Measurements from ENCODE around the gene ACP1. TPM values are rescaled to one million over a fixed set of nuclear protein-coding genes. Genes with fewer than 3 reads are reported as not detected.

The ACP1 gene
- total and polyA plus RNA-seq, 4 experiments from 2014 or later = 90.1 to 215 (median 119) TPM

GRCh38 chr2:271917-272316 lies 7.2 kb downstream of the ACP1 start:
- peaks cover 42% of the 10 kb centered on the region for H3K36me3 ChIP-seq (ENCODE audit: insufficient read depth, low read length)
- H3K4me3 ChIP-seq (ENCODE audit: low read length in 2 of 2) = no peak overlapping the region
- no peak overlapping the region for H3K4me3 Mint-ChIP-seq
- intact Hi-C loops (cut with micrococcal nuclease) = no loop called here
- ChIA-PET CTCF (ENCODE audit: partially characterized antibody) (interaction anchor here (1.8 kb wide), 1 partner anchor 25 kb away, joined by 5 read pairs; no protein-coding TSS in a partner anchor), POLR2A (ENCODE audit: partially characterized antibody) (no interaction called here)
- H3K36me3 Mint-ChIP-seq = peaks cover 44 to 68% of the 10 kb centered on the region in 2 donors
- H3K9me3 ChIP-seq (ENCODE audit: control insufficient read depth in 1 of 2, low read length in 2 of 2) = no peaks in the 10 kb centered on the region
- H3K27ac ChIP-seq (ENCODE audit: low read depth, low read length) = no peak overlapping the region
- H3K27me3 ChIP-seq (ENCODE audit: insufficient read depth, low read length) = no peaks in the 10 kb centered on the region
- H3K4me1 ChIP-seq (ENCODE audit: insufficient read depth, low read length) = peaks cover 14% of the 10 kb centered on the region
- peaks cover 25 to 49% (median 40%) of the 10 kb centered on the region in 4 donors for H3K4me1 Mint-ChIP-seq
- H3K27me3 Mint-ChIP-seq = no peaks in the 10 kb centered on the region
- no peak for DNase-seq
- peak overlapping the region in 1 of 7 donors; percentile 52 for H3K27ac Mint-ChIP-seq
- no peaks in the 10 kb centered on the region for H3K9me3 Mint-ChIP-seq

DNA sequence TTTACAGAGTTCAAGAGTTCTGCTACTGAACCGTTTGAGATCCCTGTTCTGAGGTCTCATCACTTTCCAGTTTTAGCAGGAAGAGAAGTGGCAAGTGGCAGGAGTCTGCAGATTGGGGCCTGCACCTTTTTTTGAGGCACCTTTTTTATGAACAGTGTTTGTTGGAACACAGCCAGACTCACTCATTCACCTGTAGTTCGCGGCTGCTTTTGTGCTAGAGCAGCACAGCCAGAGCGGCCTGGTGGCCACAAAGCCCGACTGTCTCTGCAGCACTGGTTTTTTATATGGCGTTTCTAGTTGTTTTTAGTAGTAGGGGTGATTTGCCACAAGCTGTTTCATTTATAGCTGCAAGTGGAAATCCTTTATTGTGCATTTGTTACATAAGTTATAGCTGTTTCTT lies 8.6 kb downstream of the ACP1 start:
- Histone ChIP-seq H3K36me3 (ENCODE audit: insufficient read depth, low read length) (peaks cover 55% of the 10 kb centered on the region), H3K4me1 (ENCODE audit: insufficient read depth, low read length) (peaks cover 1% of the 10 kb centered on the region), H3K27ac (ENCODE audit: low read depth, low read length) (no peak overlapping the region), H3K9me3 (ENCODE audit: control insufficient read depth in 1 of 2, low read length in 2 of 2) (no peaks in the 10 kb centered on the region), H3K27me3 (ENCODE audit: insufficient read depth, low read length) (no peaks in the 10 kb centered on the region), H3K4me3 (ENCODE audit: low read length in 2 of 2) (no peak overlapping the region)
- ChIA-PET POLR2A (ENCODE audit: partially characterized antibody) (no interaction called here), CTCF (ENCODE audit: partially characterized antibody) (no interaction called here)
- H3K27me3 Mint-ChIP-seq = no peaks in the 10 kb centered on the region
- no peaks in the 10 kb centered on the region for H3K9me3 Mint-ChIP-seq
- peak overlapping the region in 1 of 7 donors; percentile 22 for H3K27ac Mint-ChIP-seq
- intact Hi-C loops (cut with micrococcal nuclease) = no loop called here
- H3K4me1 Mint-ChIP-seq = peaks cover 18 to 36% (median 30%) of the 10 kb centered on the region in 4 donors
- DNase-seq = no peak
- peaks cover 52 to 77% of the 10 kb centered on the region in 2 donors for H3K36me3 Mint-ChIP-seq
- H3K4me3 Mint-ChIP-seq = no peak overlapping the region

GRCh38 chr2:274503-274902 lies 9.8 kb downstream of the ACP1 start:
- Histone ChIP-seq H3K27ac (ENCODE audit: low read depth, low read length) (no peak overlapping the region), H3K4me3 (ENCODE audit: low read length in 2 of 2) (no peak overlapping the region), H3K9me3 (ENCODE audit: control insufficient read depth in 1 of 2, low read length in 2 of 2) (no peaks in the 10 kb centered on the region), H3K36me3 (ENCODE audit: insufficient read depth, low read length) (peaks cover 65% of the 10 kb centered on the region), H3K4me1 (ENCODE audit: insufficient read depth, low read length) (no peaks in the 10 kb centered on the region), H3K27me3 (ENCODE audit: insufficient read depth, low read length) (no peaks in the 10 kb centered on the region)
- intact Hi-C loops (cut with micrococcal nuclease) = no loop called here
- DNase-seq = no peak
- Mint-ChIP-seq H3K4me1 (peaks cover 17 to 25% (median 23%) of the 10 kb centered on the region in 4 donors), H3K27me3 (no peaks in the 10 kb centered on the region), H3K27ac (peak overlapping the region in 2 of 7 donors; percentile 22 to 61), H3K36me3 (peaks cover 63 to 84% of the 10 kb centered on the region in 2 donors), H3K4me3 (peak overlapping the region in 1 of 8 donors; percentile 20), H3K9me3 (no peaks in the 10 kb centered on the region)
- ChIA-PET POLR2A (ENCODE audit: partially characterized antibody) (no interaction called here), CTCF (ENCODE audit: partially characterized antibody) (interaction anchor here (1.0 to 1.5 kb wide), 2 partner anchors 16 to 23 kb away, joined by 3 to 6 read pairs; no protein-coding TSS in a partner anchor)

DNA sequence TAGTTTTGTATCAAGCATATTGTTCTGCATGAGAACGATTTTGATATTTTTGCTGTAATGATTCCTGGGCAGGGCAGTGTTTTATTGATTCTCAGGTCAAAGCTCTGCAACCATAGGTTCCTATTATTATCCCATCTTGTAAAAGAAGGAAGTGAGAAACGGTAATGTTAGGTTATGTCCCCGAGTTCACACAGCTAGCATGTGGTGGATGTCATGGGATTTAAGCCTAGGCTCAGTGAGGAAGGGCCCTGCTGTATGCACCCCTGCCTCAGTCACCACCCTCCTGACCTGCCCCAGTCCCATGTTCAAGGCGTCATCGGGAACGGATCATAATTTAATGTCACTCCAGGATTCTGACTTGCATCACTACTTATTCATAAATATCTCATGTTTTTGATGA lies 10.7 kb downstream of the ACP1 start:
- CTCF ChIA-PET (ENCODE audit: partially characterized antibody) = interaction anchor here (1.1 to 1.5 kb wide), 2 partner anchors 15 to 257 kb away, joined by 3 to 6 read pairs; no protein-coding TSS in a partner anchor
- H3K27ac ChIP-seq (ENCODE audit: low read depth, low read length) = no peak overlapping the region
- Mint-ChIP-seq H3K4me3 (no peak overlapping the region), H3K9me3 (no peaks in the 10 kb centered on the region), H3K27me3 (no peaks in the 10 kb centered on the region), H3K36me3 (peaks cover 65 to 84% of the 10 kb centered on the region in 2 donors), H3K27ac (no peak overlapping the region), H3K4me1 (peaks cover 9 to 15% (median 14%) of the 10 kb centered on the region in 4 donors)
- H3K27me3 ChIP-seq (ENCODE audit: insufficient read depth, low read length) = no peaks in the 10 kb centered on the region
- no peak overlapping the region for H3K4me3 ChIP-seq (ENCODE audit: low read length in 2 of 2)
- peaks cover 75% of the 10 kb centered on the region for H3K36me3 ChIP-seq (ENCODE audit: insufficient read depth, low read length)
- DNase-seq = no peak
- H3K4me1 ChIP-seq (ENCODE audit: insufficient read depth, low read length) = no peaks in the 10 kb centered on the region
- intact Hi-C loops (cut with micrococcal nuclease) = no loop called here
- H3K9me3 ChIP-seq (ENCODE audit: control insufficient read depth in 1 of 2, low read length in 2 of 2) = no peaks in the 10 kb centered on the region
- POLR2A ChIA-PET (ENCODE audit: partially characterized antibody) = no interaction called here

- Mint-ChIP-seq H3K4me1 (peaks cover 0 to 4% (median 1%) of the 10 kb centered on the region in 4 donors), H3K27ac (no peak overlapping the region), H3K36me3 (peaks cover 78 to 80% of the 10 kb centered on the region in 2 donors), H3K9me3 (no peaks in the 10 kb centered on the region), H3K4me3 (no peak overlapping the region), H3K27me3 (no peaks in the 10 kb centered on the region)
- H3K4me3 ChIP-seq (ENCODE audit: low read length in 2 of 2) = no peak overlapping the region
- ChIA-PET CTCF (ENCODE audit: partially characterized antibody) (no interaction called here), POLR2A (ENCODE audit: partially characterized antibody) (no interaction called here)
- H3K27me3 ChIP-seq (ENCODE audit: insufficient read depth, low read length) = no peaks in the 10 kb centered on the region
- DNase-seq = no peak
- no peaks in the 10 kb centered on the region for H3K9me3 ChIP-seq (ENCODE audit: control insufficient read depth in 1 of 2, low read length in 2 of 2)
- no peaks in the 10 kb centered on the region for H3K4me1 ChIP-seq (ENCODE audit: insufficient read depth, low read length)
- intact Hi-C loops (cut with micrococcal nuclease) = no loop called here
- peaks cover 70% of the 10 kb centered on the region for H3K36me3 ChIP-seq (ENCODE audit: insufficient read depth, low read length)
- H3K27ac ChIP-seq (ENCODE audit: low read depth, low read length) = no peak overlapping the region
Observed at GRCh38 chr2:278312-278926, 13.7 kb downstream of the ACP1 start.

DNA sequence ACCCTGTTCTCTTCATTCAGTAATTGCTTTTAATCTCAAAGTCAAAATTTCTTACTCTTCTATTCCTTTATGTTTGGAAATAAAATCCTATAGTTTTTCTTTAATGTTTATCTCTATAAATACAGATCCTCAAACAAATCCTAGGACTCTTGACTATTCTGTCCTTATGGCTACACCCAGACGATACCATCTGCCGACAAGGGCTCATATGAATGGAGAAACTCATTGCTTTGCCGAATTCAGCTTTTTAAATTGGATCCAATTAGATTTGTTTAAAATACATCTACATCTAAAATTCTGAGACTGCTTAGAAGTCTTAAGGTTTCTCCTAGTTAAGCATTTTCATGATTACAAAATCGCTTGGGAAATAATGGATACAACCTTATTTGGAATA lies 14.2 kb downstream of the ACP1 start:
- DNase-seq = no peak
- Histone ChIP-seq H3K36me3 (ENCODE audit: insufficient read depth, low read length) (peaks cover 68% of the 10 kb centered on the region), H3K27me3 (ENCODE audit: insufficient read depth, low read length) (no peaks in the 10 kb centered on the region), H3K27ac (ENCODE audit: low read depth, low read length) (no peak overlapping the region), H3K4me1 (ENCODE audit: insufficient read depth, low read length) (no peaks in the 10 kb centered on the region), H3K9me3 (ENCODE audit: control insufficient read depth in 1 of 2, low read length in 2 of 2) (no peaks in the 10 kb centered on the region), H3K4me3 (ENCODE audit: low read length in 2 of 2) (no peak overlapping the region)
- Mint-ChIP-seq H3K27me3 (no peaks in the 10 kb centered on the region), H3K4me1 (peaks cover 0 to 4% (median 1%) of the 10 kb centered on the region in 4 donors), H3K9me3 (no peaks in the 10 kb centered on the region), H3K27ac (no peak overlapping the region), H3K36me3 (peaks cover 79 to 81% of the 10 kb centered on the region in 2 donors), H3K4me3 (no peak overlapping the region)
- ChIA-PET CTCF (ENCODE audit: partially characterized antibody) (no interaction called here), POLR2A (ENCODE audit: partially characterized antibody) (no interaction called here)
- intact Hi-C loops (cut with micrococcal nuclease) = no loop called here

DNA sequence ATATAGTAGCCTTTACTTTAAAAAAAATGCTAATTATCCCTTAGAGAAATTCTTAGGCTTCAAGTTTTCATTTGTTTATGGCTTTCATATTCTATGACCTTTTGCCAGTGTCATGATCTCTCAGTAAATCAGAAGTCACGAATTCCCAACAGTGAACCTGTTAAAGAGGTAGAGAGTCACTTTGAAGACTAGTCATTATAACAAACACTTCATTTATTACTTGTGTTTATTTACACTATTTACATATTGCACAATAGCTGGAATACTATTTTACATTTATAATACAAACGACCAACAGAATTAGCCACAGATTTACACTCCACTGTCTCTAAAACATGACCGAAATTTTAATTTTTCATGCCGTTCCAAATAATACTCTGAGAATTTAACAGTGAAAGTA lies 14.6 kb downstream of the ACP1 start:
- intact Hi-C loops (cut with micrococcal nuclease) = no loop called here
- H3K27ac ChIP-seq (ENCODE audit: low read depth, low read length) = no peak overlapping the region
- Mint-ChIP-seq H3K4me3 (no peak overlapping the region), H3K27me3 (no peaks in the 10 kb centered on the region), H3K9me3 (no peaks in the 10 kb centered on the region), H3K4me1 (peaks cover 0 to 4% (median 1%) of the 10 kb centered on the region in 4 donors), H3K36me3 (peaks cover 77 to 80% of the 10 kb centered on the region in 2 donors), H3K27ac (no peak overlapping the region)
- no peak for DNase-seq
- H3K9me3 ChIP-seq (ENCODE audit: control insufficient read depth in 1 of 2, low read length in 2 of 2) = no peaks in the 10 kb centered on the region
- POLR2A ChIA-PET (ENCODE audit: partially characterized antibody) = no interaction called here
- H3K27me3 ChIP-seq (ENCODE audit: insufficient read depth, low read length) = no peaks in the 10 kb centered on the region
- no peaks in the 10 kb centered on the region for H3K4me1 ChIP-seq (ENCODE audit: insufficient read depth, low read length)
- CTCF ChIA-PET (ENCODE audit: partially characterized antibody) = no interaction called here
- peaks cover 63% of the 10 kb centered on the region for H3K36me3 ChIP-seq (ENCODE audit: insufficient read depth, low read length)
- H3K4me3 ChIP-seq (ENCODE audit: low read length in 2 of 2) = no peak overlapping the region
